HepG2 (cell line): ENCODE data around the gene CAPZB. TPM values are rescaled to one million over a fixed set of nuclear protein-coding genes. Genes with fewer than 3 reads are reported as not detected.

Source experiments
- HNRNPLL ChIP-seq: fragments of 200-400 bp; formaldehyde crosslinking; IDR thresholded peaks from 2 replicates; pipeline ENCODE4 v1.6.1; 2017; ENCODE audit warnings: mild to moderate bottlenecking, low read depth, low read length; ENCODE audit not compliant: poor library complexity, severe bottlenecking
- KMT2A ChIP-seq: sonication (generic); formaldehyde crosslinking; IDR thresholded peaks from 2 replicates; pipeline ENCODE4 v1.4.0; 2020; ENCODE audit warnings: missing genetic modification reagents
- MIER3 ChIP-seq: IDR thresholded peaks from 2 replicates; pipeline ENCODE4 v1.6.1; 2016; ENCODE audit warnings: missing compliant biosample characterization, borderline replicate concordance
- POGK ChIP-seq: sonication (generic); formaldehyde crosslinking; conservative IDR thresholded peaks from 2 replicates; pipeline ENCODE4 v1.8.0; 2022; ENCODE audit warnings: mild to moderate bottlenecking, moderate library complexity, missing genetic modification reagents
- SMAD3 ChIP-seq: sonication (generic); formaldehyde crosslinking; IDR thresholded peaks from 2 replicates; pipeline ENCODE4 v1.4.0; 2020; ENCODE audit warnings: missing genetic modification reagents
- SMARCC2 ChIP-seq: fragments of 450-650 bp; IDR thresholded peaks from 2 replicates; pipeline ENCODE4 v1.6.1; 2017; ENCODE audit warnings: antibody characterized with exemption, mild to moderate bottlenecking
- ZBTB20 ChIP-seq: sonication (generic); formaldehyde crosslinking; IDR thresholded peaks from 2 replicates; pipeline ENCODE4 v1.8.1; 2023; ENCODE audit warnings: missing genetic modification reagents, low read depth, mild to moderate bottlenecking, borderline replicate concordance
- ZBTB26 ChIP-seq: IDR thresholded peaks from 2 replicates; pipeline ENCODE4 v1.6.1; 2016; ENCODE audit warnings: missing compliant biosample characterization, missing genetic modification reagents, borderline replicate concordance
- ZHX2 ChIP-seq, 2 experiments: sonication (generic) in 1 of 2; formaldehyde crosslinking in 1 of 2; IDR thresholded peaks; 2 replicates each; pipeline versions ENCODE4 v1.6.1 to v1.9.0; 2014 to 2022; ENCODE audit warnings: antibody characterized with exemption in 1 of 2, borderline replicate concordance in 1 of 2, inconsistent platforms in 1 of 2, low read depth in 1 of 2, missing genetic modification reagents in 1 of 2
- ZNF136 ChIP-seq: sonication (generic); formaldehyde crosslinking; IDR thresholded peaks from 2 replicates; pipeline ENCODE4 v1.8.1; 2022; ENCODE audit warnings: low read depth, mild to moderate bottlenecking, moderate library complexity, missing genetic modification reagents
- ZNF20 ChIP-seq: sonication (generic); formaldehyde crosslinking; IDR thresholded peaks from 2 replicates; pipeline ENCODE4 v1.4.0; 2020; ENCODE audit warnings: mild to moderate bottlenecking, moderate library complexity, missing genetic modification reagents
- ZNF260 ChIP-seq: sonication (generic); formaldehyde crosslinking; IDR thresholded peaks from 2 replicates; pipeline ENCODE4 v1.4.0; 2020; ENCODE audit warnings: missing genetic modification reagents, low read depth, mild to moderate bottlenecking, borderline replicate concordance
- ZNF546 ChIP-seq: sonication (generic); formaldehyde crosslinking; conservative IDR thresholded peaks from 2 replicates; pipeline ENCODE4 v1.8.1; 2023; ENCODE audit warnings: mild to moderate bottlenecking, missing genetic modification reagents
- ZNF597 ChIP-seq: sonication (generic); formaldehyde crosslinking; IDR thresholded peaks from 2 replicates; pipeline ENCODE4 v1.5.0; 2020; ENCODE audit warnings: missing genetic modification reagents
- ZNF710 ChIP-seq: sonication (generic); formaldehyde crosslinking; IDR thresholded peaks from 2 replicates; pipeline ENCODE4 v1.5.0; 2020; ENCODE audit warnings: mild to moderate bottlenecking, missing genetic modification reagents, borderline replicate concordance
- ZNF724P ChIP-seq: sonication (generic); formaldehyde crosslinking; IDR thresholded peaks from 2 replicates; pipeline ENCODE4 v1.8.0; 2022; ENCODE audit warnings: missing genetic modification reagents, borderline replicate concordance
- polyA plus RNA-seq, 8 experiments: library from polyadenylated mRNA; depleted of rRNA in 3 of 8; stranded (reverse) in 7 of 8; unstranded in 1 of 8; fragments of >200 nt; fragmentation: Illumina TruSeq in 4 of 8; extraction: Trizol in 4 of 8; gene quantifications; 2 replicates each; pipeline versions ENCODE4 v1.2.1 to v1.2.3, GENCODE V29; 2011 to 2016; ENCODE audit warnings: low read depth in 4 of 8, missing spikeins in 1 of 8, mixed read lengths in 1 of 8; ENCODE audit not compliant: insufficient read depth in 1 of 8
- total RNA-seq, 5 experiments: library from RNA; depleted of rRNA; stranded (reverse); fragments of >200 nt; fragmentation: Illumina TruSeq; extraction: Trizol; gene quantifications; 2 replicates each; pipeline ENCODE4 v1.2.3, GENCODE V29; 2016; ENCODE audit warnings: low read depth in 1 of 5

The CAPZB gene
- total and polyA plus RNA-seq, 2 of the 13 experiments (the other 11 are each of a cell fraction or from before 2014, with no cell fraction given) = 58.9 to 76.9 TPM

GRCh38 chr1:19484338-19484797, 971 bp downstream of the CAPZB start (continued):
- TF ChIP-seq ZHX2 (IDR thresholded peaks at IDR 0.05; ENCODE audit: low read depth) (no peak), ZHX2 (CRISPR knock-in tag; IDR thresholded peaks at IDR 0.05; ENCODE audit: borderline replicate concordance) (no peak), MIER3 (CRISPR knock-in tag) (no peak), ZNF724P (CRISPR knock-in tag) (0 out of 2 replicates have a peak, but pooled peaks have one; percentile 60), KMT2A (CRISPR knock-in tag) (0 out of 2 replicates have a peak, but pooled peaks have one; percentile 20), ZNF136 (CRISPR knock-in tag) (0 out of 2 replicates have a peak, but pooled peaks have one; percentile 29), ZBTB20 (CRISPR knock-in tag) (no peak), ZNF546 (CRISPR knock-in tag) (no peak), ZNF710 (0 out of 2 replicates have a peak, but pooled peaks have one; percentile 15), SMAD3 (CRISPR knock-in tag) (no peak), POGK (CRISPR knock-in tag) (peak; percentile 47; the same call in 1 of the 2 replicates), ZNF597 (CRISPR knock-in tag) (no peak), ZBTB26 (0 out of 2 replicates have a peak, but pooled peaks have one; percentile 24), ZNF260 (CRISPR knock-in tag) (no peak), HNRNPLL (peak; percentile 91), SMARCC2 (no peak), ZNF20 (no peak)
